HEK293T (cell line): ENCODE measurements around the gene CELA2A.
"Not testable (repeated sequence)": the region's sequence is repeated elsewhere in the genome, so short reads cannot be mapped to it uniquely, and the experiment has no call there.

Experiments used
- ARNT ChIP-seq: fragments of 450-650 bp; IDR thresholded peaks from 2 replicates; pipeline ENCODE4 v1.6.1; 2017; ENCODE audit warnings: mild to moderate bottlenecking
- BHLHE40 ChIP-seq: fragments of 450-650 bp; IDR thresholded peaks from 2 replicates; pipeline ENCODE4 v1.6.1; 2016; ENCODE audit warnings: mild to moderate bottlenecking, moderate library complexity, borderline replicate concordance
- ELF4 ChIP-seq: fragments of 450-650 bp; IDR thresholded peaks from 2 replicates; pipeline ENCODE4 v1.6.1; 2017; ENCODE audit warnings: antibody characterized with exemption
- FOXM1 ChIP-seq: fragments of 450-650 bp; IDR thresholded peaks from 2 replicates; pipeline ENCODE4 v1.6.1; 2017; ENCODE audit warnings: mild to moderate bottlenecking, borderline replicate concordance
- HDGF ChIP-seq: fragments of 450-650 bp; IDR thresholded peaks from 2 replicates; pipeline ENCODE4 v1.6.1; 2017; ENCODE audit warnings: antibody characterized with exemption, borderline replicate concordance
- LEF1 ChIP-seq: fragments of 450-650 bp; IDR thresholded peaks from 2 replicates; pipeline ENCODE4 v1.6.1; 2017; ENCODE audit warnings: mild to moderate bottlenecking, borderline replicate concordance
- NFRKB ChIP-seq: fragments of 450-650 bp; IDR thresholded peaks from 2 replicates; pipeline ENCODE4 v1.6.1; 2016; ENCODE audit warnings: mild to moderate bottlenecking, moderate library complexity
- SP1 ChIP-seq: fragments of 450-650 bp; IDR thresholded peaks from 2 replicates; pipeline ENCODE4 v1.6.1; 2017
- ZNF384 ChIP-seq: fragments of 450-650 bp; IDR thresholded peaks from 2 replicates; pipeline ENCODE4 v1.6.1; 2016

- TF ChIP-seq BHLHE40, SP1, ELF4, FOXM1, HDGF, LEF1, NFRKB, ARNT, ZNF384: not testable (repeated sequence)
These were observed 30.5 kb downstream of the CELA2A start for GRCh38 chr1:15486844-15487610.
